GM10266 (cell line): ENCODE data around the gene FCHSD2.
"Not testable (repeated sequence)": the region's sequence is repeated elsewhere in the genome, so short reads cannot be mapped to it uniquely, and the experiment has no call there.

Source experiments
- DNase-seq: peaks from one replicate; pipeline ENCODE4 v3.0.0; 2012; ENCODE audit errors: extremely low spot score
- TF ChIP-seq, protein P1 (sequence below): IDR thresholded peaks from 2 replicates; pipeline ENCODE4 v1.5.1; 2012; ENCODE audit warnings: mild to moderate bottlenecking, low read depth; ENCODE audit not compliant: control insufficient read depth, insufficient read depth; ENCODE audit errors: missing control alignments

Gene FCHSD2

DNA sequence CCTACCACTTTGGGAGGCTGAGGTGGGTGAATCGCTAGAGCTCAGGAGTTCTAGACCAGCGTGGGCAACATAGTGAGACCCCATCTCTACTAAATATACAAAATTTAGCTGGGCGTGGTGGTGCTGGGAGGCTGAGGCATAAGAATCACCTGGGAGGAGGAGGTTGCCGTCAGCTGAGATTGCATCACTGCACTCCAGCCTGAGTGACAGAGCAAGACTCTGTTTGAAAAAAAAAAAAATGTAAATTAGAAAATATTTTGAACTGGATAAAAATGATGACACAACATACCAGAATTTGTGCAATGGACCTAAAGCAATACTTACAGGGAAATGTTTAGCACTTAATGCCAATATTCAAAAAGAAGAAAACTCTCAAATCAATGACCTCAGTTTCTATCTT is 281.5 kb downstream of the FCHSD2 start:
- DNase-seq = no peak
- TF ChIP-seq, protein P1, sequence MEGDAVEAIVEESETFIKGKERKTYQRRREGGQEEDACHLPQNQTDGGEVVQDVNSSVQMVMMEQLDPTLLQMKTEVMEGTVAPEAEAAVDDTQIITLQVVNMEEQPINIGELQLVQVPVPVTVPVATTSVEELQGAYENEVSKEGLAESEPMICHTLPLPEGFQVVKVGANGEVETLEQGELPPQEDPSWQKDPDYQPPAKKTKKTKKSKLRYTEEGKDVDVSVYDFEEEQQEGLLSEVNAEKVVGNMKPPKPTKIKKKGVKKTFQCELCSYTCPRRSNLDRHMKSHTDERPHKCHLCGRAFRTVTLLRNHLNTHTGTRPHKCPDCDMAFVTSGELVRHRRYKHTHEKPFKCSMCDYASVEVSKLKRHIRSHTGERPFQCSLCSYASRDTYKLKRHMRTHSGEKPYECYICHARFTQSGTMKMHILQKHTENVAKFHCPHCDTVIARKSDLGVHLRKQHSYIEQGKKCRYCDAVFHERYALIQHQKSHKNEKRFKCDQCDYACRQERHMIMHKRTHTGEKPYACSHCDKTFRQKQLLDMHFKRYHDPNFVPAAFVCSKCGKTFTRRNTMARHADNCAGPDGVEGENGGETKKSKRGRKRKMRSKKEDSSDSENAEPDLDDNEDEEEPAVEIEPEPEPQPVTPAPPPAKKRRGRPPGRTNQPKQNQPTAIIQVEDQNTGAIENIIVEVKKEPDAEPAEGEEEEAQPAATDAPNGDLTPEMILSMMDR = no peak

DNA sequence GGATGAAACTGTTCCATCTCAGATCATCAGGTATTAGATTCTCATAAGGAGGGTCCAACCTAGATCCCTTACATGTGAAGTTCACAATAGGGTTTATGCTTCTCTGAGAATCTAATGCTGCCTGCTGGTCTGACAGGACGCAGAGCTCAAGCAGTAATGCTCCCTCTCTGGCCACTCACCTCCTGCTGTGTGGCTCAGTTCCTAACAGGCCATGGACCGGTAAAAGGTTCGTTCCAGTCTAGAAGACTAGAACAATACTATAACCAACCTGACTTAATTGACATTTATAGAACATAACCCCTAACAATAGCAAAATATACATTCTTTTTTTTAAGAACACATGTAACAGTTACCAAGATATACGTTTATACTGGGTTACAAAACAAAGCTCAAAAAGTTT is 282.1 kb downstream of the FCHSD2 start:
- DNase-seq = no peak
- TF ChIP-seq, protein P1 = no peak

DNA sequence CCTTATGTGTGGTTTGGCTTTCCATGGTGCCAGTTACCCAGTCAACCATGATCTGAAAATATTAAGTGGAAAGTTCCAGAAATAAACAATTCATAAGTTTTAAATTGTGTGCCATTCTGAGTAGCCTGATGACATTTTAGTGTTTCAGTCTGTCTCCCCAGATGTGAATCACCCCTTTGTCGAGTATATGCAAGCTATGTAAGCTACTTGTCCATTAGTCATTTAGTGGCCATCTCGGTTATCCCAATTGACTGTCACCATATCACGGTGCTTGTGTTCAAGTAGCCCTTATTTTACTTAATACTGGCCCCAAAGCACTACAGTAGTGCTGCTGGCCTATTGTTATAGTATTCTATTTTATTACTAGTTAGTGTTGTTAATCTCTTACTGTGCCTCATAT is 283.0 kb downstream of the FCHSD2 start:
- DNase-seq = no peak
- TF ChIP-seq, protein P1 = no peak

DNA sequence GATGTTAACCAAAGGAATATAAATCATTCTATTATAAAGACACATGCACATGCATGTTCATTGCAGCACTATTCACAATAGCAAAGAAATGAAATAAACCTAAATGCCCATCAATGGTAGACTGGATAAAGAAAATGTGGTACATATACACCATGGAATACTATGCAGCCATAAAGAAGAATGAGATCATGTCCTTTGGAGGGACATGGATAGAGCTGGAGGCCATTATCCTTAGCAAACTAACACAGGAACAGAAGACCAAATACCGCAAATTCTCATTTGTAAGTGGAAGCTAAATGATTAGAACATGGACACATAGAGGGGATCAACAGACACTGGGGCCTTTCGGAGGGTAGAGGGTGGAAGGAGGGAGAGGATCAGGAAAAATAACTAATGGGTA is 283.9 kb downstream of the FCHSD2 start:
- not testable (repeated sequence) for DNase-seq

DNA sequence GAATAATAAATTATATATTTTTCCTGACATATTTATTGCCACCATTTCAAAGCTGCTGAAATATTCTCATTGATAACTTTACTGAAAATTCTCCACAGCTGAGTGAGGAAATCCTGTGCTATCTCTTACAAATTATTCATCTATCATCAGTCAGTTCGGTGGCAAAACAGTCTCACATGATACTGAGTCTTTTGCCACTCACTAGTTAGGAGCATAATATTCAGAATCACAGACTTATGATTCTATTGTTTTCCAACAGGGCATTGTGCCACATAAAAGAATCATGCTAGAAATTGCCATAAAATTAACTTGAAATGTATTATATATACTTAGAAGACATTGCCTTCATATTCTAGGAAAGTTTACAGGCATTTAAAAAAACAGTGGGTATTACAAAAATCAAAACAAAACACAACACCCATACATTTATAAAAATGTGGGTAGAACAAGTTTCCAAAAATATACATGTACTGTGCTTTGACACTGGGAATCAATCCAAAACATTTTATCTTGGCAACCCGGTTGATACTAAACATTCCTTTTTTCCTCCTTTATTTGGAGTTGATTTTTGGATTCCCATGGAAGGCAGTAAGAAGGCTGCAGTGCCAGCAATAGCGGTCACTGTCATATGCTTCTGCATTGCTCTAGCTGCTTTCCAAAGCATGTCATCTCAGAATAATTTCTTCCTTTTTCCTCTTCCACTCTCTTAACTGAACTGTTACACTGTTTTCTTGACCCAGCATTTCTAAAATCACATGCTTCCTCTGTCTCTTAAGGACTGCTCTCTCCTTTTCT is 285.4 kb downstream of the FCHSD2 start:
- no peak for DNase-seq
- TF ChIP-seq, protein P1 = no peak

DNA sequence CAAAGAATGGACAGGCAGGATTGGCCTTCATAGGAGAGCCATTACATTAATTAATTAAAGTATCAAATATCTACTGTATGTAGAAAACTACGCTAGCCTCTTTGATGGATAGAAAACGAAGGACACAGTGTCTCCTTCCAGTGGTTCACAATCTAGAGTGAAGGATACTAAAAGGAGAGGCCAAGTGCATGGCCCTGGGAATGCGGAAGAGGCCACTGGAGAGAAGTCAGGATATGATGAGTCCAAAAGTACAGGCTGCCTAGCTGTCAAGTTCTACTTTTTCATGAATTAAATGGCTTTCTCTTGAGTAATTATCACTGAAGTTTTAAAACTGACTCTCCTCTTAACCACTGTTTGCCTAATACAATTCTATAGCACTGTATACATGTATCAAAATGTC is 286.1 kb downstream of the FCHSD2 start:
- TF ChIP-seq, protein P1 = no peak
- DNase-seq = no peak

DNA sequence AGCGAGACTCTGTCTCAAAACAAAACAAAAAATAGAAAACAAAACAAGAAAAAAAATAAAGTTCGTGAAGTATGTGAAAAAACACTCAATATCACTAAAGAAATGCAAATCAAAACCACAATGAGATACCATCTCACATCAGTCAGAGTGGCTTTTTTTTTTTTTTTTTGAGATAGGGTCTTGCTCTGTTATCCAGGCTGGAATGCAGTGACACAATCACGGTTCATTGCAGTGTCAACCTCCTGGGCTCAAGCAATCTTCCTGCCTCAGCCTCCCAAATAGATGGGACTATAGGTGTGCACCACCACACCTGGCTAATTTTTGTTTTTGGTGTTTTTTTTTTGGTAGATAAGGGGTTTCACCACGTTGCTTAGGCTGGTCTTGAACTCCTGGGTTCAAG is 290.4 kb downstream of the FCHSD2 start:
- TF ChIP-seq, protein P1 = no peak
- no peak for DNase-seq

DNA sequence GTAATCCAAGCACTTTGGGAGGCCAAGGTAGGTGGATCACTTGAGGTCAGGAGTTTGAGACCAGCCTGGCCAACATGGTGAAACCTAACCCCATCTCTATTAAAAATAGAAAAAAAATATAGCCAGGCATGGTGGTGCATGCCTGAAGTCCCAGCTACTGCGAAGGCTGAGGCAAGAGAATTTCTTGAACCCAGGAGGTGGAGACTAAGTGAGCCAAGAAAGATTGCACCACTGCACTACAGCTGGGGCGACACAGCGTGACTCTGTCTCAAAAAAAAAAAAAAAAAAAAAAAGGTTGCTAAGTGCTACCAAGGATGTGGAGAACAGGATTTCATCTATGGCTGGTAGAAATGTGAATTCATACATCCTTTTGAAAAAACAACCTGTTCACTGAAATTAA is 291.3 kb downstream of the FCHSD2 start:
- TF ChIP-seq, protein P1 = no peak
- DNase-seq = no peak
